ENCODE data around the gene IKZF2.

GRCh38 chr2:212979799-212980198 lies 171.6 kb downstream of the IKZF2 start:
- no peak for TF ChIP-seq CTCF (IDR thresholded peaks at IDR 0.05)
- no peak for TF ChIP-seq ZFX (IDR thresholded peaks at IDR 0.05; ENCODE audit: borderline replicate concordance)
